Ovary (tissue), 3 donors: ENCODE data around the gene PLCB3.

Experiments used
- CTCF ChIP-seq, 3 donors: fragments of 450-650 bp in 2 of 3; fragments of 200-600 bp in 1 of 3; IDR thresholded peaks; one replicate each; pipeline versions ENCODE4 v1.5.1 to v1.8.0; 2016 to 2022; ENCODE audit warnings: antibody characterized with exemption in 3 of 3, mild to moderate bottlenecking in 1 of 3
- EP300 ChIP-seq: sonication (generic); formaldehyde crosslinking; IDR thresholded peaks from one replicate; pipeline ENCODE4 v1.6.1; 2017; ENCODE audit warnings: antibody characterized with exemption
- POLR2A ChIP-seq: fragments of 450-650 bp; IDR thresholded peaks from one replicate; pipeline ENCODE4 v1.6.1; 2017; ENCODE audit warnings: antibody characterized with exemption, mild to moderate bottlenecking, moderate library complexity
- donor health status: DM: no; HTN: no; CAD: no.

DNA sequence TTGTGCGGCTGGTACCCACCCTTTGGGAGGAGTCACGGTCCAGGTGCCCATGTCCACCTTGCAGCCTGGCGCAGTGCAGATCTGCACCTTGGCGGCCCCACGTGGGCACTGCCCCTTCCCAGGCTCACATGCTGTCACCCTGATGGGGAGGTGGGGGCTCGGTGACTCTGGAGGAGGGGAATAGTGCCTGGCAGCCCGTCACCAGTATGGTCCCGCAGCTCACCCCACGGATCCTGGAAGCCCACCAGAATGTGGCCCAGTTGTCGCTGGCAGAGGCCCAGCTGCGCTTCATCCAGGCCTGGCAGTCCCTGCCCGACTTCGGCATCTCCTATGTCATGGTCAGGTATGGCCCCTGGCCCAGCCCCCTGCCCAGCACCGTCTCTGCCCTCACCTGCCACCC lies 30.5 kb upstream of the PLCB3 start:
- TF ChIP-seq CTCF (IDR thresholded peaks at IDR 0.05), result no peak
- no peak for TF ChIP-seq EP300
- TF ChIP-seq POLR2A, result no peak
